Measurements from ENCODE around the gene KAT2B.

DNA sequence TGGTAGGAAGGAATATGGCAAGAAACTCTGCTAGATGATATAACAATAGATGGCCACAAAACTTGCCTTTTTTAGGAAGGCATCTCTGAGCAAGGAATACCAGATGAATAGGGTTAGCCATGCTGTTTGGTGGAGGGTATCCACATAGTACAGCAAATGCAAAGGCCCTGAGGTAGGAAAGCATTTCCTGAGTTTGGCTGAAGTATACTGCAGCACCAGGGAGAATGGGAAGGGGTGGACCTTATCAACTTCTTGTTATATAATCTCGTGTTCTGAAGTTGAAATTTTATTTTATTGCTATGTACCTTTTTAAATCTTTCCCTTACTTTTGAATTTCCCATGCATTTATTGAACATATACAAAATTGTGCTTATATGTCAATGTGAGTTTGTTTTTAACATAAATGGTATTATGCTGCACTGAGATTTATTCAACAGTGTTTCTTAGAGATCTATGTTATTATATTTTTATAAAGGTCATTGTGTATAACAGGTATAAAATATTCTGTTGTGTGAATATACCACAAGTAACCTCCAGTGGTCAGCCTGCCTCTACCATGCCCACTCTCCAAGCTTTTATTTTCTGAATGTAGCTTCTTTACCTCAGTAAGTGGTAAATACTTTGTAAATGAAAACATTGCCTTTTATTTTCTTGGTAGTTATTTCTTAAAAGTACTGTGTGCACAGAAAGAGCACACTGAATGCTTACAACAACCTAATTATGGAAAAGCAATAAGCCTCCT, 2.8 kb upstream of the KAT2B start:
- TF ChIP-seq YY1 (IDR thresholded peaks at IDR 0.05; ENCODE audit: insufficient read depth, insufficient read length) (no peak), SUZ12 (IDR thresholded peaks at IDR 0.05; ENCODE audit: extremely low read depth, insufficient read depth, insufficient read length) (no peak)

Data from NT2/D1 (cell line).